Measurements from ENCODE around the gene RCE1. TPM values are rescaled to one million over a fixed set of nuclear protein-coding genes. Genes with fewer than 3 reads are reported as not detected.

Gene RCE1
- total and polyA plus RNA-seq, 5 experiments from 2014 or later: 18.1 to 32.9 (median 27.1) TPM

GRCh38 chr11:66881451-66881835 is 38.2 kb downstream of the RCE1 start:
- Mint-ChIP-seq H3K27me3 (no peaks in the 10 kb centered on the region), H3K27ac (peak overlapping the region in 2 of 10 donors; percentile 37 to 80), H3K4me3 (peak overlapping the region in 2 of 10 donors; percentile 8 to 27), H3K4me1 (peaks cover 15 to 28% (median 20%) of the 10 kb centered on the region in 4 donors), H3K36me3 (peaks cover 0 to 2% (median 0%) of the 10 kb centered on the region in 3 donors), H3K9me3 (no peaks in the 10 kb centered on the region)
- POLR2A ChIA-PET: no interaction called here
- no peak for ATAC-seq
- no peak for DNase-seq

DNA sequence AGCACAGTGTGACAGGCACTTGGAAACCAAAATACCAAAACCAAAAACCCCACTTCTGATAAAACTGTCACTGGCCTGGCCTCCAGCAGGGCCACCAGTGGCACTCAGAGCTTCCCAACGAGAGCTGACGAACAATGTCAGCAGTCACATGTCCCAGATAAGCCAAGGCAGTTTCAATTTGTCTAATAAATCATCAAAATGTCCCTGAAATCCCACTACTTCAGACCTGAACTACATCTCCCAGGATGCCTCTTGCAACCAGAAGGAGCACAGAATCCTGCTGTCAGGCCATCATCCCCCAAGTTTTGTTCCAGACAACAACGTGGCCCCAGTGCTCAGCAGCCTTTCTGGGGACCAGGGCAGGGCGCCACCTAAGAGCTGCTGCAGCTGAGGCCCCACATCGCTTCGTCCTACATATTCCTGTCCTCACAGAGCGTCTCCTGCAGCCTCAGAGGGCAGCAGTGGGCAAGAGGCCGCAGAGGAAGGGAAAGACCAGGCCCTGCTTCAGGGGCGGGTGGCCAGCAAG is 38.7 kb downstream of the RCE1 start:
- POLR2A ChIA-PET: no interaction called here
- no peaks in the 10 kb centered on the region for H3K9me3 Mint-ChIP-seq
- no peak for DNase-seq
- no peak overlapping the region for H3K27ac Mint-ChIP-seq
- H3K36me3 Mint-ChIP-seq: no peaks in the 10 kb centered on the region
- H3K4me1 Mint-ChIP-seq: peaks cover 15 to 28% (median 20%) of the 10 kb centered on the region in 4 donors
- no peak for ATAC-seq
- no peaks in the 10 kb centered on the region for H3K27me3 Mint-ChIP-seq
- no peak overlapping the region for H3K4me3 Mint-ChIP-seq

GRCh38 chr11:66882561-66883015 is 39.3 kb downstream of the RCE1 start:
- H3K4me1 Mint-ChIP-seq: peaks cover 15 to 28% (median 20%) of the 10 kb centered on the region in 4 donors
- no peak overlapping the region for H3K27ac Mint-ChIP-seq
- H3K36me3 Mint-ChIP-seq: no peaks in the 10 kb centered on the region
- POLR2A ChIA-PET: no interaction called here
- no peaks in the 10 kb centered on the region for H3K27me3 Mint-ChIP-seq
- H3K9me3 Mint-ChIP-seq: no peaks in the 10 kb centered on the region
- no peak for DNase-seq
- H3K4me3 Mint-ChIP-seq: no peak overlapping the region
- no peak for ATAC-seq

- no peak overlapping the region for H3K4me3 Mint-ChIP-seq
- no peaks in the 10 kb centered on the region for H3K27me3 Mint-ChIP-seq
- H3K9me3 Mint-ChIP-seq: no peaks in the 10 kb centered on the region
- ATAC-seq (peak; percentile 69 to 72), DNase-seq (peak; percentile 28 to 76 (median 50))
- peak overlapping the region in 3 of 10 donors; percentile 8 to 34 (median 23) for H3K27ac Mint-ChIP-seq
- peaks cover 15 to 28% (median 20%) of the 10 kb centered on the region in 4 donors for H3K4me1 Mint-ChIP-seq
- POLR2A ChIA-PET: interaction anchor here (0.5 kb wide), 1 partner anchor 1729 kb away, joined by 3 read pairs; no protein-coding TSS in a partner anchor
- no peaks in the 10 kb centered on the region for H3K36me3 Mint-ChIP-seq
Measured at GRCh38 chr11:66883016-66883965, 40.0 kb downstream of the RCE1 start.

DNA sequence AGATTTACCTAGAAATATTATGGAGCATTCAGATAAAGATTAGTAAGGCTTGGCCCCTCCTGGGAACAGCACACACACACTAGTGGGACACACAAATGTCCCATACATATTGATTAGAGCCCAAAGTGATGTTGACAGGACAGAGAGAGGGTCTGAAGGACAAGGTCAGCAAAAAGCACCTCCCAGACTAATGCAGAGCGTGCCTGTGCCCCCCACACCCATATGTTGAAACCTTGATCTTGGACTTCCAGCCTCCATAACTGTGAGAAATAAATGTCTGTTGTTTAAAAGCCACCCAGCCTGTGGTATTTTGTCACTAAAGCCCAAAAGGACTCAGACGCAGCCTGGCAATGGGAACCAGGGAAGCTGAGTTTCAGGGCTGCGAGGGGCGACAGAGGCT is 41.2 kb downstream of the RCE1 start:
- peaks cover 15 to 28% (median 20%) of the 10 kb centered on the region in 4 donors for H3K4me1 Mint-ChIP-seq
- POLR2A ChIA-PET: no interaction called here
- no peaks in the 10 kb centered on the region for H3K36me3 Mint-ChIP-seq
- H3K27ac Mint-ChIP-seq: no peak overlapping the region
- no peaks in the 10 kb centered on the region for H3K27me3 Mint-ChIP-seq
- no peak for ATAC-seq
- DNase-seq: no peak
- no peaks in the 10 kb centered on the region for H3K9me3 Mint-ChIP-seq
- H3K4me3 Mint-ChIP-seq: no peak overlapping the region

DNA sequence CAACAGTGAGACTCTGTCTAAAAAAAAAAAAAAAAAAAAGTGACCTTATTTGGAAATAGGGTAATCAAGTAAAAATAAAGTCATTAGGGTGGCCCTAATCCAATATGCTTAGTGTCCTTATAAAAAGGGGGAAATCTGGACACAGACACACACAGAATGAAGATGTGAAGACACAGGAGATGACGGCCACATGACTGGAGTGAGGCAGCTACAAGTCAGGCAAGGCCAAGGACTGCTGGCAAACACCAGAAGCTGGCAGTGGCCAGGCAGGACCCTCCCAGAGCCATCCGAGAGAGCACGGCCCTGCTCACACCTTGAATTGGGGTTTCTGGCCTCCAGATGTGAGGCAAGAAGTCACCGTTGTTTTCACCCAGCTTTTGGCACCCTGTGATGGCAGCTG is 42.2 kb downstream of the RCE1 start:
- Mint-ChIP-seq H3K27me3 (no peaks in the 10 kb centered on the region), H3K9me3 (no peaks in the 10 kb centered on the region), H3K4me3 (no peak overlapping the region), H3K4me1 (peaks cover 10 to 17% (median 14%) of the 10 kb centered on the region in 4 donors), H3K36me3 (no peaks in the 10 kb centered on the region), H3K27ac (no peak overlapping the region)
- POLR2A ChIA-PET: interaction anchor here (0.7 kb wide), 1 partner anchor 745 kb away, joined by 5 read pairs; no protein-coding TSS in a partner anchor
- DNase-seq (no peak), ATAC-seq (no peak)

GRCh38 chr11:66885950-66886440 is 42.8 kb downstream of the RCE1 start:
- Mint-ChIP-seq H3K27me3 (no peaks in the 10 kb centered on the region), H3K36me3 (no peaks in the 10 kb centered on the region), H3K9me3 (no peaks in the 10 kb centered on the region), H3K4me3 (no peak overlapping the region), H3K27ac (no peak overlapping the region), H3K4me1 (peaks cover 5 to 12% (median 9%) of the 10 kb centered on the region in 4 donors)
- POLR2A ChIA-PET: interaction anchor here (0.7 kb wide), 1 partner anchor 745 kb away, joined by 5 read pairs; no protein-coding TSS in a partner anchor
- no peak for DNase-seq
- ATAC-seq: no peak

DNA sequence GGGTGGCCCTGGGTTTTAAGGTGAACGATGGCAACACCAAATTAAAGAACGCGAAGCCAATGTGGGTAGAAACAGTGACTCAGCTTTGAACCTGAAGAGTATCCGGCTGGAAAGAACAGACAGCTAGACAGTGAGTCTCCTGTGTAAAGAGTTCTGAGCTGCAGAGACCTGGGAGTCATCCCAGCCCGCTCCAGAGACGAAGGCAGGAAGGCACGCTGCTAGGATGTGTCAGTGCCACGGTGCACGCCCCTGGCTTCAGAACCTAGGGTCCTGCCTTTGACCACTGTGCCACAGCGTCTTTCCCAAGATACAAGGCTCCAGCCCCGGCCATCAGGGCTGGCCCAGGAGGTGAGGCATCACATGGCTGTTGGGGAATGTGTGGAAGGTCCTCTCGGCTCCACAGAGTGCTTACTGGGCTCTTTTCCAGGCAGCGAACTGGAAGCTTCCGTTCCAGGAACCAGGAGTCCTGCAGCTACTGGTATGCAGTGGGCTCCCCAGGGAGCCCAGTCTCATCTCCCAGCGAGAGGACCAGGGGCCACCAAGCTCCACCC is 43.5 kb downstream of the RCE1 start:
- POLR2A ChIA-PET: no interaction called here
- peak overlapping the region in 1 of 10 donors; percentile 61 for H3K27ac Mint-ChIP-seq
- no peaks in the 10 kb centered on the region for H3K9me3 Mint-ChIP-seq

DNA sequence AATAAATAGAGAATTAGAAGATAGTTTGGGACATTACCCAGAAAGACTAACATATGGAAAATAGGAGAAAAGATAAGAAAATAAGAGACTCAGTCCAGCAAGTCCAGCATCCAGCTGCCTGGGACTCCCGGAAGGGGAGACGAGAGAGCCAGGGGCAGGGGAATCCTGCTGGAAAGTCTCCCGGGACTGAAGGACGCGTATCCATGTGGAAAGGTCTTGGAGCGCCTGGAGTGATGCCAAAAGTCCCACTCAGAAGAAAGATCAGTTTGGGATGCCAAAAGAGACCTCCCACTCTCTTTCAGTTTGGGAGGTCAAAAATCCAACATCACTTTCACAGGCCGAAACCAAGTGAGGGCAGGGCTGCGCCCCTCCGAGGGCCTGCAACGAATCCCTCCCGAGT is 44.3 kb downstream of the RCE1 start:
- no peak for ATAC-seq
- Mint-ChIP-seq H3K27ac (peak overlapping the region in 1 of 10 donors; percentile 61), H3K9me3 (no peaks in the 10 kb centered on the region), H3K36me3 (no peaks in the 10 kb centered on the region), H3K4me1 (peaks cover 0 to 6% (median 4%) of the 10 kb centered on the region in 4 donors), H3K4me3 (peak overlapping the region in 1 of 10 donors; percentile 14), H3K27me3 (peaks cover 0 to 2% (median 0%) of the 10 kb centered on the region in 5 donors)
- POLR2A ChIA-PET: no interaction called here
- DNase-seq: no peak

More for the DNA sequence above, 43.5 kb downstream of the RCE1 start:
- H3K4me1 Mint-ChIP-seq: peaks cover 0 to 6% (median 4%) of the 10 kb centered on the region in 4 donors
- DNase-seq: no peak
- H3K36me3 Mint-ChIP-seq: no peaks in the 10 kb centered on the region
- no peak overlapping the region for H3K4me3 Mint-ChIP-seq
- no peak for ATAC-seq
- H3K27me3 Mint-ChIP-seq: no peaks in the 10 kb centered on the region

- Mint-ChIP-seq H3K36me3 (no peaks in the 10 kb centered on the region), H3K4me1 (peaks cover 0 to 3% (median 3%) of the 10 kb centered on the region in 4 donors), H3K27ac (no peak overlapping the region), H3K4me3 (no peak overlapping the region), H3K27me3 (peaks cover 0 to 2% (median 0%) of the 10 kb centered on the region in 5 donors), H3K9me3 (no peaks in the 10 kb centered on the region)
- DNase-seq (no peak), ATAC-seq (no peak)
- POLR2A ChIA-PET: no interaction called here
Measured at GRCh38 chr11:66888282-66888681, 45.0 kb downstream of the RCE1 start.

GRCh38 chr11:66889960-66890359 is 46.7 kb downstream of the RCE1 start:
- peaks cover 0 to 2% (median 0%) of the 10 kb centered on the region in 5 donors for H3K27me3 Mint-ChIP-seq
- peaks cover 0 to 3% (median 0%) of the 10 kb centered on the region in 4 donors for H3K4me1 Mint-ChIP-seq
- DNase-seq (no peak), ATAC-seq (no peak)
- no peaks in the 10 kb centered on the region for H3K9me3 Mint-ChIP-seq
- POLR2A ChIA-PET: no interaction called here
- H3K27ac Mint-ChIP-seq: peak overlapping the region in 2 of 10 donors; percentile 57 to 71
- H3K36me3 Mint-ChIP-seq: no peaks in the 10 kb centered on the region
- H3K4me3 Mint-ChIP-seq: no peak overlapping the region

DNA sequence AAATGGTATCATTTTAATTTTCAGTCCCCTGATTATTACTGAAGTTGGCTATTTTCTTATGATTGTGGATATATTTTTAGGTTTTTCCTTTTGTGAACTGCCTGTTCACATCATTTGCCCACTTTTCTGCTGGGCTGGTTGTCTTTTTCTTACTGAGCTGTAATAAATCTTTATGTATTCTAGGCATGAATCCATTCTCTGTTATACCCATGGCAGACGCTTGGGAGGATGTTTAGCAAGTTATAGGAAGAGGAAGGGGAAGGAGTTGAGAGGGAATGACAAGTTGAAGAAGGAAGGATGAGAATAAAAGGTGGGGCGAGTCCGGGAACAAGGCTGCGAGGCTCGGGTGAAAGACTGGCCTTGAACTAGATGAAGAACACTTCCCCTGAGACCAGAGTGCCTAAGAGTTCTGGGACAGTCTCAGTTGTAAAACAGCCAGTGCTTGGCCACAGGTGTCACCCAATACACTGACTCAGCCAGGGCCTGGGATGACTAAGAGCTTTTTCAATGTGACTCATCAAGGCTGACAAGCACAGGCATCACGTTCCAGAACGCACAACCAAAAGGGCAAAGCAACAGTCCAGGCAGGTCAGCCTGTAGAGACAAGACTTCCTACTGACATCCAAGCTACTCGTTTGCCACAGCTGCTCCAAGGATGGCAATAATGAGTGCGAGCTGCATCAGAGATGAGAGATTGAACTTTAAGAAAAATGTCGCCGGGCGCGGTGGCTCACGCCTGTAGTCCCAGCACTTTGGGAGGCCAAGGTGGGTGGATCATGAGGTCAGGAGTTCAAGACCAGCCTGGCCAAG is 48.8 kb downstream of the RCE1 start:
- H3K9me3 Mint-ChIP-seq: no peaks in the 10 kb centered on the region
- H3K27ac Mint-ChIP-seq: no peak overlapping the region
- no peak for DNase-seq
- ATAC-seq: no peak
- H3K27me3 Mint-ChIP-seq: peaks cover 0 to 2% (median 0%) of the 10 kb centered on the region in 5 donors
- H3K36me3 Mint-ChIP-seq: no peaks in the 10 kb centered on the region
- POLR2A ChIA-PET: no interaction called here
- H3K4me3 Mint-ChIP-seq: no peak overlapping the region
- H3K4me1 Mint-ChIP-seq: no peaks in the 10 kb centered on the region
